ENCODE measurements around the gene AKR1C1.
"Not testable (repeated sequence)": the region's sequence is repeated elsewhere in the genome, so short reads cannot be mapped to it uniquely, and the experiment has no call there.

DNA sequence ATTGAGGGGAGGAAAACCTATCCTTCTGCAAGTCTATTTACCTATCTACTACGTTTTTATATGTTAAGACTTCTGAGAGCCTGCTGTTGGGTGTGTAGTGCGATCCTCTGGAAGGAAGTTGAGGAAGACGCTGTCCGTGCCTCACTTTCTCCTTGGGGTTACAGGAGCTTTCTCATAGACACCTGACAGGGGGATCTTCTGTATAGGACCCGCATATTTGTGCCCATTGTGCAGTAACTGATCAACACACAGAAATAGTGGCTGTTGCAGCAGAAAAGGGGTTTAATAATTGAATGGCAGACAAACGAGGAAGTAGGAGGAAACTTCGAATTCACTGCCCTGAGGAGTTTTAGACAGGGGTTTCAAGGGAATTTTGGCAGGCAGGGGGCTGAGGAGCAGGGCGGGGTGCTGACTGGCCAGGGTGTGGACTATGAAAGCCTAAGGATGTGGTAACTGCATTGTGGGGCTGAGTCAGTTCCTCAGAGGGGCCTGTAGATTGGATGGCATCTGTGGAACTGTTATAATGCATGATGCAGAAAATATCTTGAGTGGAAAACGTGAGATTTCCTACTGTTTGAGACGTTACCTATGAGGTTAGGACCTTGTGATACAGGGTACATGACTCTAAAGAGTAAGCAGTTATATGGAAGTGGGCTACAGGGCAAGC, 58.5 kb downstream of the AKR1C1 start:
- TF ChIP-seq, protein P1, sequence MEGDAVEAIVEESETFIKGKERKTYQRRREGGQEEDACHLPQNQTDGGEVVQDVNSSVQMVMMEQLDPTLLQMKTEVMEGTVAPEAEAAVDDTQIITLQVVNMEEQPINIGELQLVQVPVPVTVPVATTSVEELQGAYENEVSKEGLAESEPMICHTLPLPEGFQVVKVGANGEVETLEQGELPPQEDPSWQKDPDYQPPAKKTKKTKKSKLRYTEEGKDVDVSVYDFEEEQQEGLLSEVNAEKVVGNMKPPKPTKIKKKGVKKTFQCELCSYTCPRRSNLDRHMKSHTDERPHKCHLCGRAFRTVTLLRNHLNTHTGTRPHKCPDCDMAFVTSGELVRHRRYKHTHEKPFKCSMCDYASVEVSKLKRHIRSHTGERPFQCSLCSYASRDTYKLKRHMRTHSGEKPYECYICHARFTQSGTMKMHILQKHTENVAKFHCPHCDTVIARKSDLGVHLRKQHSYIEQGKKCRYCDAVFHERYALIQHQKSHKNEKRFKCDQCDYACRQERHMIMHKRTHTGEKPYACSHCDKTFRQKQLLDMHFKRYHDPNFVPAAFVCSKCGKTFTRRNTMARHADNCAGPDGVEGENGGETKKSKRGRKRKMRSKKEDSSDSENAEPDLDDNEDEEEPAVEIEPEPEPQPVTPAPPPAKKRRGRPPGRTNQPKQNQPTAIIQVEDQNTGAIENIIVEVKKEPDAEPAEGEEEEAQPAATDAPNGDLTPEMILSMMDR (IDR thresholded peaks at IDR 0.05), result not testable (repeated sequence)
- TF ChIP-seq POLR2A (IDR thresholded peaks at IDR 0.05), result not testable (repeated sequence)

All from testis (tissue), 2 donors.